Measurements from ENCODE around the gene ASXL2. TPM values are rescaled to one million over a fixed set of nuclear protein-coding genes. Genes with fewer than 3 reads are reported as not detected.

Gene ASXL2
- total RNA-seq, 1 experiment from 2014 or later = 34.5 TPM

- Histone ChIP-seq H3K9me3 (ENCODE audit: low read depth, low read length, poor library complexity, severe bottlenecking) (no peaks in the 10 kb centered on the region), H3K4me1 (ENCODE audit: insufficient read depth, low read length, poor library complexity, severe bottlenecking) (no peaks in the 10 kb centered on the region), H3K27me3 (replicated peaks; ENCODE audit: insufficient read depth, low read depth, low read length, poor library complexity) (no peaks in the 10 kb centered on the region), H3K36me3 (ENCODE audit: insufficient read depth, low read length, poor library complexity, severe bottlenecking) (no peaks in the 10 kb centered on the region), H3K4me3 (ENCODE audit: low read depth, low read length, poor library complexity, severe bottlenecking) (no peak overlapping the region), H3K27ac (ENCODE audit: low read depth, low read length, poor library complexity, severe bottlenecking) (no peak overlapping the region)
- TF ChIP-seq CTCF (conservative IDR thresholded peaks at IDR 0.05; ENCODE audit: low read depth, low read length) (no peak), EZH2 (IDR thresholded peaks at IDR 0.05; ENCODE audit: borderline replicate concordance, low read depth, low read length, poor library complexity, severe bottlenecking) (no peak)
- no TSS peak for BruUV-seq (replicated peaks)
- intact Hi-C loops (cut with micrococcal nuclease; ENCODE audit: unreplicated experiment) = no loop called here
- DNase-seq (ENCODE audit: low spot score) = no peak
- CTCF ChIA-PET = no interaction called here
- POLR2A ChIA-PET (ENCODE audit: low non-redundant PET) = no interaction called here
These were observed 62.0 kb downstream of the ASXL2 start for GRCh38 chr2:25816249-25816648.

- H3K27me3 ChIP-seq (replicated peaks; ENCODE audit: insufficient read depth, low read depth, low read length, poor library complexity) = no peaks in the 10 kb centered on the region
- ChIA-PET CTCF (no interaction called here), POLR2A (ENCODE audit: low non-redundant PET) (no interaction called here)
- H3K9me3 ChIP-seq (ENCODE audit: low read depth, low read length, poor library complexity, severe bottlenecking) = no peaks in the 10 kb centered on the region
- TF ChIP-seq EZH2 (IDR thresholded peaks at IDR 0.05; ENCODE audit: borderline replicate concordance, low read depth, low read length, poor library complexity, severe bottlenecking) (no peak), CTCF (conservative IDR thresholded peaks at IDR 0.05; ENCODE audit: low read depth, low read length) (no peak)
- H3K36me3 ChIP-seq (ENCODE audit: insufficient read depth, low read length, poor library complexity, severe bottlenecking) = no peaks in the 10 kb centered on the region
- intact Hi-C loops (cut with micrococcal nuclease; ENCODE audit: unreplicated experiment) = no loop called here
- H3K27ac ChIP-seq (ENCODE audit: low read depth, low read length, poor library complexity, severe bottlenecking) = no peak overlapping the region
- no peak for DNase-seq (ENCODE audit: low spot score)
- H3K4me1 ChIP-seq (ENCODE audit: insufficient read depth, low read length, poor library complexity, severe bottlenecking) = no peaks in the 10 kb centered on the region
- no TSS peak for BruUV-seq (replicated peaks)
- H3K4me3 ChIP-seq (ENCODE audit: low read depth, low read length, poor library complexity, severe bottlenecking) = no peak overlapping the region
These were observed 63.6 kb downstream of the ASXL2 start for GRCh38 chr2:25814681-25815080.

GRCh38 chr2:25810428-25810827, 67.9 kb downstream of the ASXL2 start:
- intact Hi-C loops (cut with micrococcal nuclease; ENCODE audit: unreplicated experiment) = no loop called here
- POLR2A ChIA-PET (ENCODE audit: low non-redundant PET) = no interaction called here
- Histone ChIP-seq H3K27me3 (replicated peaks; ENCODE audit: insufficient read depth, low read depth, low read length, poor library complexity) (no peaks in the 10 kb centered on the region), H3K4me1 (ENCODE audit: insufficient read depth, low read length, poor library complexity, severe bottlenecking) (no peaks in the 10 kb centered on the region), H3K27ac (ENCODE audit: low read depth, low read length, poor library complexity, severe bottlenecking) (no peak overlapping the region), H3K36me3 (ENCODE audit: insufficient read depth, low read length, poor library complexity, severe bottlenecking) (no peaks in the 10 kb centered on the region), H3K9me3 (ENCODE audit: low read depth, low read length, poor library complexity, severe bottlenecking) (no peaks in the 10 kb centered on the region), H3K4me3 (ENCODE audit: low read depth, low read length, poor library complexity, severe bottlenecking) (no peak overlapping the region)
- TF ChIP-seq CTCF (conservative IDR thresholded peaks at IDR 0.05; ENCODE audit: low read depth, low read length) = no peak
- no peak for TF ChIP-seq EZH2 (IDR thresholded peaks at IDR 0.05; ENCODE audit: borderline replicate concordance, low read depth, low read length, poor library complexity, severe bottlenecking)
- no TSS peak for BruUV-seq (replicated peaks)
- CTCF ChIA-PET = no interaction called here
- DNase-seq (ENCODE audit: low spot score) = no peak
